D341Med (cell line): Measurements from ENCODE around the gene TAF1B.
"Not testable (repeated sequence)": the region's sequence is repeated elsewhere in the genome, so short reads cannot be mapped to it uniquely, and the experiment has no call there.

Source experiments
- DNase-seq: peaks from one replicate; pipeline ENCODE4 v3.0.0; 2012; ENCODE audit warnings: low spot score

The TAF1B gene

GRCh38 chr2:9832586-9832985 is 10.7 kb upstream of the TAF1B start:
- no peak for DNase-seq

- not testable (repeated sequence) for DNase-seq
These were observed 8.2 kb upstream of the TAF1B start for GRCh38 chr2:9835068-9835467.

GRCh38 chr2:9836074-9836473 is 7.2 kb upstream of the TAF1B start:
- DNase-seq = no peak

- DNase-seq = no peak
These were observed 6.8 kb upstream of the TAF1B start for GRCh38 chr2:9836517-9836916.

- DNase-seq = no peak
These were observed 5.8 kb upstream of the TAF1B start for GRCh38 chr2:9837451-9837850.

- DNase-seq = no peak
These were observed 4.9 kb upstream of the TAF1B start for GRCh38 chr2:9838391-9838790.

- DNase-seq = no peak
These were observed 616 bp upstream of the TAF1B start for GRCh38 chr2:9842487-9843228.

- DNase-seq = no peak
These were observed 786 bp downstream of the TAF1B start for GRCh38 chr2:9844036-9844483.

GRCh38 chr2:9844576-9844975 is 1.3 kb downstream of the TAF1B start:
- DNase-seq = no peak

GRCh38 chr2:9846554-9846953 is 3.3 kb downstream of the TAF1B start:
- no peak for DNase-seq

GRCh38 chr2:9847140-9847539 is 3.9 kb downstream of the TAF1B start:
- DNase-seq = no peak

GRCh38 chr2:9852881-9853280 is 9.6 kb downstream of the TAF1B start:
- DNase-seq = no peak

- DNase-seq = no peak
These were observed 14.8 kb downstream of the TAF1B start for GRCh38 chr2:9857814-9858729.

GRCh38 chr2:9858730-9859068 is 15.4 kb downstream of the TAF1B start:
- DNase-seq = no peak

GRCh38 chr2:9860922-9861580 is 17.8 kb downstream of the TAF1B start:
- DNase-seq = not testable (repeated sequence)

- no peak for DNase-seq
These were observed 24.6 kb downstream of the TAF1B start for GRCh38 chr2:9867881-9868280.

- DNase-seq = no peak
These were observed 30.1 kb downstream of the TAF1B start for GRCh38 chr2:9873337-9873736.

- no peak for DNase-seq
These were observed 33.8 kb downstream of the TAF1B start for GRCh38 chr2:9877026-9877425.

- no peak for DNase-seq
These were observed 34.5 kb downstream of the TAF1B start for GRCh38 chr2:9877726-9878125.

- DNase-seq = no peak
These were observed 36.4 kb downstream of the TAF1B start for GRCh38 chr2:9879455-9880194.

GRCh38 chr2:9883897-9884296 is 40.6 kb downstream of the TAF1B start:
- DNase-seq = no peak

- no peak for DNase-seq
These were observed 41.2 kb downstream of the TAF1B start for GRCh38 chr2:9884436-9884835.
